ENCODE results near the gene MINDY4.

The MINDY4 gene

DNA sequence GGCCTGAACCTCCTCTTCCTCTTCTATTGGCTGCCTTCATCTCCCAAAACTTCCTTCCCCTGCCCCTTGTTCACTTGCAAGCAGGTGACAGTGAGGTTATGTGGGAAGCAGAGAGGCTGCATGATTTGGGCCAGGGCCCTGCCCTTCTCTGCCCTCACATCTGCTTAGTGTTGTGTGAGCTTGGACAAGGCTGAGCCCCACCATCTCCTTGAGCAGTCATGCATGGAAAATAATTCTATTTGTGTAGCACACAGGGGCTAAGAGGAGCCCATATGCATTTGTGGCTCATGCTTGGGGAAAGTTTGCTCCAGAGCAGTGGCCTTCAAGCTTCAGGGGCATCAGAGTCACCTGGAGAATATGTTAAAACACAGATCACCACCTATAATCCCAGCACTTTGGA is 113.7 kb downstream of the MINDY4 start:
- DNase-seq = no peak

DNA sequence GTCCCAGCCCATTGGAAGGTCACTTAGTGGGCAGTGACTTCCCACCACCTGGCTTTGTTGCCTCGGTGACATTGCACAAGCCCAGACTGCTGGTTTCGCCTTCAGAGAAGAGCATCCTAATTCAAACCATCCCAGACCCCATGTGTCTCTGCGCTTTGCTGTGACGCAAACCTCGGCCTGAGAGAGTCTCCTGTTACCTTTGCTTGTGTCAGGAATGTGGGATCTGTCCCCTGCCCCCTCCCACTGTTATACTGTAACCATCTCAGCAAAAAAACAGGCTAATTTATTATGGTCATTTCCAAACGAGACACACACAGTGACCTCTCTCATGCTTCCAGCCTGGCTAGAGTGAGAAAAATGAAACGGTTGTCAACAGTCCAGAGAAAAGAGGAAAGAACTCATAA is 115.4 kb downstream of the MINDY4 start:
- DNase-seq = no peak

DNA sequence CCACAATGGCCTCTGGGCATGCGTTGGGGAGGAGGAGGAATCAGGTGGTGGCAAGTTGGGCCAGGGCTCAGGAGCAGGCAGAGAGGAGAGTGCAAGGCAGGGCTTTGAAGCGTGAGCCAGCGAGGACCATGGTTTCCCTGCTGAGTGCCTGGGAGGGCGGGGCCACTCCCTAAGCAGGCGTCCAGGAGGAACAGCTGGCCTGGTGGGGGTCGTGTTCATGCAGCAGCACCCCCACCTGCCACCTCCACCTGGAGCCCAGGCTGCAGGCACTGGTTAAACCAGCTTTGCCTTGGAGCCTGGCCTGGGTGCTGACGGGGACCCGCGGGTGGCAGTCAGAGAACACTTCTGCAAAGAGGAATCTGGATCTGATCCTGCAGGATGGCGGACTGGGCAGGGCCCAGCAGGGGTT is 116.3 kb downstream of the MINDY4 start:
- DNase-seq = peak; percentile 77

DNA sequence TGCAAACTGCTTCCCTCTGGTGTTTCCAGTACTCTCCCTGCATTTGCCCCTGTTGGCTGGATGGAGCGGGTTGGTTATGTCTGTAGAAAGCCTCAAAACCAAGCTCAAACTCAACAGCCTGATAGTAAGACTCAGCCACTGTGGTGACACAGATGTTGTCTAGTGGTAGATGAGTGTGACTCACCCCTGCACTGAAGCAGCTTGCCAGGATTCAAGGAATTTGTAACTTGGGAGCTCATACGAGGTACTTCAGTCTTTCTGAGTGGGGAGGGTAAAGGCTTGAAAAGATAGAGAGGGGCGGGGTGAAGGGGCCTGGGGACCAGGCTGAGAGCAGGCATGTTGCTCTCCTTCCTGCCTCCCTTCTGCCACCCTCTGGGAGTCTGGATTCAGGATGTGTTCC is 117.5 kb downstream of the MINDY4 start:
- peak; percentile 8 for DNase-seq

DNA sequence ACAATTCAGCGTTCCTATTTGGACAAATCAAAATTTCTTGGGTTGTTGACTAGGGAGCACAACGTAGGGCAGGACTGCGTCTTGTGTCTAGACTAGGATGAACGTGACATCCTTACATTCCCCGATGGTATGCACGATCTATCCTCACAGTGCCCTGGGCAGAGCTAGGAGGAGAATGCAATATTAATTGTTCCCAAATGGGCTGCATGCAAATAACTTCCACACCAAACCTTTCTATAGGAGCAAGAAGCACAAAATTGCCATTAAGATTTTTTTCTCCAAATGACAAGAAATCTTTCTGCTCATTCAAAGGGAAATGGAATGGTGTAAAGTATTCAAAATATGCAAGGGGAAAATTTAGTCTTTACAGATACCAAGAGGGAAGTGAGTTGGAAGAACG is 119.0 kb downstream of the MINDY4 start:
- DNase-seq = no peak

DNA sequence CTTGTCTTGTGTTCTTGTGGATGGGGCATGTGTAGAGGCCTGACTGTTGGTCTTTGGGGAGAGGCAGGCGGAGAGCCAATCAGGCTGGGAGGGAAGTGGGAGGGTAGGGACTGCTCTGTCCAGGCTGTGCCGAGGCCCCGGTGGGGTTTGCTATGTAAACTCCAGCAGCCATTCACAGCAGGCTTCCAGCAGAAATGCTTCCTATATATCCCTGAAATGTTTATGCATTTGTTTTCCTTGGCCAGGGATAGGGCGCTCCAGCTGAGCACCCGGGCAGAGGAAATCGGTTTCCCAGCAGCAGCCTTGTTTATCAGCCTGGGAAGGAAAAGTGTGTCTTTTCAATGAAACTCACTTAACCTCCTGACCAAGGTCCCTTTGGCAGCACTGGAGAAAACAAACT is 122.1 kb downstream of the MINDY4 start:
- DNase-seq = peak; percentile 79

DNA sequence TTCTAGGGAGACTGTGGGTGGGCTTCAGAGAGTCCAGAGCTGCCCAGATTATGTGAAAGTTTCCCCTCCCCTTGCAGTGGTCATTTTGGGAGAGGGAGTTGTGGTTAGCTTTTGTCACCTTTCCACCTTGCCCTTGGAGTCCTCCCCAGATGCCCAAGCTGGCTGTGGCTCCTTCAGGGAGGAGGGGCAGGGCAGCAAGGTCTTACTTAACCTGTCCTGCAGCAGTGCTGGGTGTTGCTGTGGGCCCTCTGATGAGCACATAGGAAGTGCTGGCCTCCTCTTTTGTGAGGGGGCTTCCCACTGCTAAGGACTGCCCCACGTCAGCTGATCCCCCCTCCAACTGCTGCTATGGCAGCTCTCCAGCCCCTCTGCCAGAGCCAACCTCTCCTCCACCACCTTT is 122.8 kb downstream of the MINDY4 start:
- no peak for DNase-seq

DNA sequence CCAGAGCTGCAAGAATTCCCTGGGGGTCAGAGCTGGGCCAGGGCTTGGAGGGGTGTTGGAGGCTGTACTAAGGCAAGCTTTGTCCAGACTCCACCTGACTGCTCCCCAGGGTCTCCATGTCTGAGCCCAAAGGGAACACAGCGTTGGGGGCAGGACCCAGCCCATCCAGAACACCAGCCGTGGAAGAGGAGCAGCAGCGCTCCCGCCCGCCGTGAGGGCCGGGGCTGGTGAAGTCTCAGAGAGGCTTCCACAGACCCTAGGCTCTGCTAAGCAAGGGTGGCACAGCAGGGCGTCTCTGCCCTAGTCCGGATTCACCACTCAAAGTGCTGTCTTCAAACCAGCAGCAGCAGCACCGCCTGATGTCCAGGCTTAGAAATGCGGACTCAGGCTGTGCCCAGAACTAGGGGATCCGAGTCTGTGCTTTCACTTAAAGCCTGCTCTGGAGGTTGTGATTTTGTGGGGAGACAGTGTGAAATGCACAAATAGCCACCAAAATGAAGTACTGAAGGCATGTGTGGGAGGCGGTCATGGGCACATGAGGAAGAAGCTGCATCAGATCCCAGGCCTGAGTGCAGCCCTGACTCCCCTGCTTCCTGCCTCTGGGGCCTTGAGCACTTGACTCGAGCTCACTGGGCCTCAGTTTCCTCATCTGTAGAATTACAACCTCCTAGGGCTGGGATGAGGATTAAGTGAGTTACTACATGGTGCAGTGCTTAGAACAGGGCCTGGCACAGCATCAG is 123.8 kb downstream of the MINDY4 start:
- peak; percentile 8 for DNase-seq

DNA sequence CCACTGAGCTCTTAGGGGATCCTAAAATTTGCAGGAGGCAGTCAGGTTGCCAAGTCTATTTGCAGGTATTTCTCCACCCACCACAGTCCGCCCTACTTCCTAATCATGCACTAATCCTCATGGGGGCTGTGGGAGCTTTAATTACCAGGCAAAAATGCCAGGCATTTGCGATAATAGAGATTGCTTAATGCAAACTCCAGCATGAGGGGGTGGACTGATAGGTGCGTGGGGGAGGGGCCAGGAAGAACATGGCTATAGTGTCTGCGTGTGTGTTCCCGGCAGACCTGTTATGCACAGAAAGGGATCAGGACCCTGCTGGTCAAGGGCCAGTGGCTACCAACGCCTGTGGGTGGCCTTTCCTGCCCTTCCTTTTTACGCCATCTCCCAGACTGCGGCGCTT is 124.8 kb downstream of the MINDY4 start:
- DNase-seq = peak; percentile 47

DNA sequence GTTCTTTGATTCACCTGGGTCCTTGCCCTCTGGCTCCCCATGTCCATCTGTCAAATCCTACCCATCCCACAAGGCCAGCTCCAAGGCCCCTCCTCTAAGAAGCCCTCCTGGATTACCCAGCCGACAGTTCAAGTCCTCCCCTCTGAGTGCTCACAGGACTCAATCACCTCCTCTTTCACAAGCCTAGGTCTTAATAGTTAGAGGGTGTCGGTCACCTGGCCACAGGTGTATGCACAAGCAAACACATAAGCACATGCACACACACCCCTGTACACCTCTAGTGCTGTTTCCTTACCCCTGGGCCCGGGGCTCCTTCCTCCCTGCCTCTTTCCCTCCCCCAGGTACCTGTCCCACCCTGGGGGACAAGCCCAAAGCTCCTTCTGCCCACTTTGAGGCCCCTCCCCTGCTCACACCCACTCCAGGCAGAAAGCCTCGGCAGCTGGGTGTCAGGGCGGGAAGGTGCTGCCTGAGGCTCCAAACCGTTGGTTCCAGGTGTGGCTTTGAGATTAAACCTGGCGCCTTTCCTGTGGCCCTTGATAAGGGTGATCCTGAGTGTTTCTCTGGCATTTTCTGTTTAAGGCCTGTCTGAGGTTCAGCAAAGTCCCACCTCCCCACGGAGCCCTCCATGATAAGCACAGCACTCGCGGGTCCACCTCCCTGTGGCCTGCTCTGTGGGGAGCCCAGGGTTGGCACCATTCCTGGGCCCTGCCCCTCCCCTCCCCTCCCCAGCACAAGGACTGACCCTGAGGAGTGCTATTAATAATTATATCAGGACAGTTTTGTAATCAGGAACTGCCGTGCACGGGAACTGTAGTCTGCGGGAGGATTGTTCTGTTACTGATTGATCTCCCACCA is 125.8 kb downstream of the MINDY4 start:
- peak; percentile 80 for DNase-seq

DNA sequence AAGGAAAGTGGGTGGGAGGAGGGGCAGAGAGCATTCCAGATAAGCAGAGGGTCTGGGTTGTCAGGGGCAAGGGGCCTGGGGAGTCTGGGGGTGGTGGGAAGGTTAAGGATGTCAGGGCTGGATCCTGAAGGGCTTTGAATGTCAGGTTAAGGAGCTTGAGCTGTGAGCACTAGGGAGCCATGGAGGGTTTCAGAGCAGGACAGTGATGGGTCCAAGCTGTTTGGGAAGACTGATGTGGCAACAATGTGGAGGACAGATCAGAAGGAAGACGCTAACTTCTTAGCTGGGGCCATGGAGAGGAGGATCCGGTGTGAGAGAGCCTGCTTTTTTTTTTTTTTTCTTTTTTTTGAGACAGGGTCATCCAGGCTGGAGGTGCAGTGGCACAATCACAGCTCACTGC is 126.6 kb downstream of the MINDY4 start:
- no peak for DNase-seq

DNA sequence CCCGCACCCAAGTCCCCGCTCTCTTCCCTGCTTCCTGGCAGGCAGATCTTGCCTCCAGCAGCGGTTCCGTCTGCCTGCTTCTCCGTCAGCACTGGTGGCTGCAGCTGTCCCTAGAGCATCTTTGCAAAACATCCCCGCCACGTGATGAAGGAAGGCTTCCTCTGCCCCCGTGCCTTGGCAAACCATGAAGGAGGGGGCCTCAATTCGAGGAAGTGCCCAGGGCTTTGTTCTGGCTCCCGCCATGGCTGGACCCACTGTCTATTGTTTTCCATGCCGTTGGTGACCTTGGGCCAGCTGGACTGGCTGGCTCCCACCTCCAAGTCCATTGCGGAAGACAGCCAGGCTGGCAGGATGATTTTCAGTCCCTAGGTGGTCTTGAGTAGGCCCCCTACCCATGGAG is 127.2 kb downstream of the MINDY4 start:
- peak; percentile 12 for DNase-seq

DNA sequence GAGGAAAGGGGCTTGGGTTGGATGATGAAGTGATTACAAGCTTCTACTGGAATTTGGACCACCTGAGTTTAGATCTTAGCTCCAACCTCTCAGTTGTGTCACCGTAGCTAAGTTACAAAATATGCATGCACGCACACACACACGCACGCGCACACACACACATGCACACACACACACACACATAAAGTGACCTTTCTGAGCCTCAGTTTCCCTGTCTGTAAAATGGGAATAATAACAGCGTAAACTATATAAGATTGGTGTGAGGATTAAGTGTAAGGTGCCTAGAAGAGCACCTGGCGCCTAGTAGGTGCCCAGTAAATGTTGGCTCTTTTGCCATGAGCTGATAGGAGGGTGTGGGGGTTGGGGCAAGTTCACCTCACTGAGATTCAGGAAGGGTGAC is 127.8 kb downstream of the MINDY4 start:
- no peak for DNase-seq

DNA sequence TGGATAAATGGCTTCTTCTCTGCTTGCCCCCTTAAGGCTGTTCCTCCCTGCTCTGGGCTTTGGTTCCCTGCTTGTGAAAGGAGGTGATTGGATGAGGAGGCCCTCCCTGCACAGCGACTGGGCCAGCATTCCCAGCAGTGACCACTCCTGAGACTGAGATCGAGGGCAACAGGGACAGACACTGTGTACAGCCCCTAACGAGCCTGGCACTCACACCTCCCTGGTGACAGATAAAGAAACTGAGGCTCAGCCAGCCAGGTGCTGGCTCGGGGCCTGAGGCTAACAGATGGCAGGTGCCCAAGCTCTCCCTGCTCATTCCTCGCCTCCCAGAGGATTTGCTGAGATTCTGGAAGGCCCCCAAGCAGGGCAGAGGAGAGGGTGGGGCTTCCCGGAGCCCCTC is 128.4 kb downstream of the MINDY4 start:
- peak; percentile 13 for DNase-seq

DNA sequence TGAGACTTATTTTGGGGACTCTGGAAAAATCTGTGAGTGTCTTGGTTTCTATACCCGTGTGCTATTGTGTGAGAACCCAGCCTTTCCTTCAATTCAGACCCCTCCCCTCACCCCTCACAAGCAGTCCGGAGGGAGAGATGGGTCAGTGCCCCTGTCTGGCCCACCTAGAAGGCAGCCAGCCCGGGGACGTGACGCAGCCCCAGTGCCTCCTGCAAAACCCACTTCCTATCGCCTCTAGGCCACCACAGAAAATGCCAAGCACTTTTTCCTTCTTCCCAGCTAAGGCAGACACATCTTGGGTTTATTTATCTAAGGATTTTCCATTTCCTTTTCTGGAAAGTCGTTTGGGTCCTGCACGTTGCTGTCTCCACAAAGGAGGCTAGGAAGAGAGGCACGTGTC is 128.8 kb downstream of the MINDY4 start:
- no peak for DNase-seq

DNA sequence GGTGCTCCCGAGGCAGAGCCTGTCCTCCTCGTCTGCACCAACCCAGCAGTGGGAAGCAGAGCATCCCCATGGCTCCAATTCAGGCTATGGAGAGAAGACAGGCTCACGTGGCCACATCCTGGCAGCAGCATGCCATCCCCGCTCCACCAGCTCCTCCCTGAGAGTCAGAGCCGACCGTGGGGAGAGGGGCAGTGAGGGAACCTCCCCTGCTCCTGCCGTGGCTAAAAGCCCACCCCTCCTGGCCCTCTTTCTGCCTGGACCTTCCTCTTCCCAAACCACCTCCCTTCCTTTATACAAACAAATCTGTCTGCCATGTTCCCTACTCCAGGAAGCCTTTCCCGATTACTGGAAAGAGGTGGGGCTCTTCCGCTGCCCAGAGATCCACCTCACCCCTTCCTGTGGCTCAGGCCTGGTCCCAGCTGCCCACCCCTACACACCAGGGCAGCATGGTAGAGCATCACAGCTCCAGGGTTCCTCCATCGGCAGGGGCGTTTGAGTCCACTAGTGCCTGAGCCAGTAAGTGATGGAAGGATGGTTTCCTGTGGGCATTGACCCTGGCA is 129.7 kb downstream of the MINDY4 start:
- DNase-seq = no peak

DNA sequence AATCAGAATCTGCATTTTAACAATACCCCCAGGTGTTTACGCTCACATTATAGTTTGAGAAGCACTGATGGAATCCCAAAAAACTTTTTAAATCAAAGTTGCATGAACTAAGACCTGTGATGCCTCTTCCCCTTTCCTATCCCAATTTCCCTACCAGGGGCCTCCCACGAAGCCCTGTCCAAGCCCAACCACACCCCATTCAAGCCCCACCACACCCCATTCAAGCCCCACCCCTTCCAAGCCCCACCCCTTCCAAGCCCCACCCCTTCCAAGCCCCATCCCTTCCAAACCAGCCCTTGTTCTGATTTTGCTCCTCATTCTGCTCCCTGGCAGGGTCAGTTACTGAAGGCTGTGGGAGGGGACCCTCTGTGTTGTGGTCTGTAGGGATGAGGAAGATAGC is 130.6 kb downstream of the MINDY4 start:
- DNase-seq = no peak

DNA sequence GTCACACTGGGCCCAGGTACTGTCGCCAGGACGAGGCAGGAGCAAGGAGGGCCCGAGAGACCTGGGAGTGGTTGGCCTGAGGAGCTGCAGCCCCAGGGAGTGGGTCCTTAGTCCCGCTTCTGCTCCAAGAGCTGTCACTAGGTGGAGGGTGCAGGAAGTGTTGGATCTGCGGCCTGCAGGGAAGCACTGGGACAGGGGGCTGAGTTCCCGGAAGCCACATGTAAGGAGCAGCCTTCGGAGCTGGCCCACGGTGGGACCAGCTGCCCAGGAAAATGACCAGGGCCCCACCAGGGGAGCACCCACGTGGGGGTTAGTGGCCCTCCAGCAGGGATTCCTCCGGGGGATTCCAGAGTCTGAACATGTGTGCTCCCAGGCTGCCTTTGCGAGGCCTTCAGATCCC is 131.2 kb downstream of the MINDY4 start:
- DNase-seq = no peak

DNA sequence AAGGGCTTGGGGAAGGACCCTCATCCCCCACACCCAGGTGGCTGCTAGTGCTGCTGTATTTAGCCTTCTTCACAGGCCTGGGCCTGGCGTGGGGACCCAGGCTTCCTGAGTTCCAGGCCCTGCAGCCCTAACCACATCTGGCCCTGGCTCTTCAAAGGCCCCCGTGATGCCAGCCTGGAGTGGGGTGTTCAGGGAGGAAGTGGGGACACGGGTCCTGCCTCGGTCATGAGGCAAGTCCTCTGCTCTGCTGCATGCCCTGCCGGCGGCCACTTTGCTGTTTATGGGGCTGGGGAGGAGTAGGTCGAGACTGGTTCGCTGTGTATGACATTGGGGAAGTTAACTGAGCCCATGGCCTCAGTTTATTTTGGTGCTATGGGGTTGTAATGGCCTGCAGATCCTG is 131.9 kb downstream of the MINDY4 start:
- no peak for DNase-seq

DNA sequence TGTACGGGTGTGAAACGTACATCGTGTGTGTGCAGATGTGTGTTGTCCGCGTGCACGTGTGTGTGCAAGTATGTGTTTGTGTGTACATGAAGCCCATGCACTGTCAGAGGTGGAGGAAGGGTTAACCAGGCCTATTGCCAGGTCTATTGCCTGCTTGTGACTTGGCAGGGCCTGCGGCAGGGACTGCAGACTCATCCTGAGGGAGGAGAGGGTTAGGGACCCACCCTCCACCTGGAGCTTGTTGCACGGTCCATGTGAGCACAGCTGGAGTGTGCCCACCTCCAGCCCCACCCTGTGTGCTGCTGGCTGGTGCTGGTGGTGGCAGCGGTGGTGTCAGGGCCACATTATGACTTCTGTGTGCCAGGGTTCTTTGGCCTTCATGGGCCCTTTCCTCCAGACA is 133.3 kb downstream of the MINDY4 start:
- peak; percentile 54 for DNase-seq

DNA sequence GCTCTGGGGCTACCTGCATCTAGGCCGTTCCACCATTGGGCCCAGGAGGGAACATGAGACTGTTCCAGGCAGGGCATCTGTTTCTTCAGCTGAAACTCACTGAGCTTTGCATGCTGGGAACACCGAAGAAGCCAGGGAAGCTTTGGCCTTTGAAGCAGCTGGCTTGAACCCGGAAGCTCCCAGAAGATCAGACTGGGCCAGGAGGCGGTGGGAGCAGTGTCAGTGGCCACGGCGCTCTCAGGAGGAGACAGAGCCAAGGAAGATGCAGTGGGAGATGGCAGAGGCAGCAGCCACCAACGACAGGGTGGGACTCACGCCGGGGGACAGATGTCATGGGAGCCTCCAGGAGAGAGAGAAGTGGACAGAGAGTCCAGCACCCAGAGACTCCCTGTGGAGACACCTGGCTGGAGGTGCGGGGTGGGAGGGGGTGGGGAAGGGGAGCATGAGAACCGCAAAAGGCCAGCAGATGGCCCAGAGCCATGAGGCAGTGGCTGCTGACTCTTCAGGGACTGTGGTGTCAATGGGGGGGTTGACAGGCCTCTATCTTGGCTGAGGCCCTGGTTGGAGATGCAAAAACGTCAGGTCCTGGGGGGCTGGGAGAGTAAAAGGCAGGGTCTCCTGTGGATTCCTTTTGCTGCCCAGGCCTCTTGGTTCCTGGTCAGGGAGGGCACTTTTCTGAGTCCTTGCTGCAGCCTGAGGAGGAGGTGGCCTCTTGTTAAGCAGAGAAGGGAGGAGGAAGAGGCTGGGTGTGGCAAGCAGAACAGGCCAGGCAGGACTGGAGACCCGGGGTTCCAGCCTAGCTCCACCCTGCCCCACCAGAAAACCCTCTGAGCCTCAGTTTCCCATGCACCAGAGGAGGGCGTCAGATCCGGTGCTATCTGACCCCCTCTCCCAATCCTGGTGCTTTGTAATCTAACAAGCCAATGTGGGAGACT is 134.1 kb downstream of the MINDY4 start:
- DNase-seq = no peak

DNA sequence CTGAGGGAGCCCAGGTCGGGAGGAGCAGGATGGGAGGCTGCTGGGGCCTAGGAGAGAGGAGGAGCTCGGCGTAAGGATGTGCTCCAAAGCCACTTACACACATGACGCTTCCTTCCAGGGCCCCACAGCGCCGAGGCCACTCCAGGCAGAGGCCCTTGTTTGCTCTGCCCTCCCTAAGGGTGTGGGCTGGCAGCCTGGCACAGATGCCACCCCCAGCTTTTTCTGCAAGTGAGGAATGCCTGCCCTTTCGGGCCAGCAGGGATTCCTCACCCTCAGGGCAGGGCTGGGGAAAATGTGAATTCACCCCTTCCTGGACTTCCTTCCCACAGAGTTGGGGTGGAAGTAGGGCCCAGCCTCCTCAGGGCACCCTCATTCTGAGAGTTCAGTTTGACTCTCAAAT is 134.8 kb downstream of the MINDY4 start:
- peak; percentile 53 for DNase-seq
